HL-60 (cell line): ENCODE data around the gene P4HA1.

Experiments used
- CTCF ChIP-seq: IDR thresholded peaks from one replicate; pipeline ENCODE4 v1.5.1; 2011; ENCODE audit warnings: low read length, control low read depth, inconsistent platforms; ENCODE audit not compliant: insufficient read depth
- POLR2AphosphoS5 ChIP-seq: IDR thresholded peaks from 2 replicates; pipeline ENCODE4 v1.6.1; 2012; ENCODE audit warnings: low read depth
- SPI1 ChIP-seq: IDR thresholded peaks from 2 replicates; pipeline ENCODE4 v1.6.1; 2012; ENCODE audit warnings: low read depth, mild to moderate bottlenecking, borderline replicate concordance

DNA sequence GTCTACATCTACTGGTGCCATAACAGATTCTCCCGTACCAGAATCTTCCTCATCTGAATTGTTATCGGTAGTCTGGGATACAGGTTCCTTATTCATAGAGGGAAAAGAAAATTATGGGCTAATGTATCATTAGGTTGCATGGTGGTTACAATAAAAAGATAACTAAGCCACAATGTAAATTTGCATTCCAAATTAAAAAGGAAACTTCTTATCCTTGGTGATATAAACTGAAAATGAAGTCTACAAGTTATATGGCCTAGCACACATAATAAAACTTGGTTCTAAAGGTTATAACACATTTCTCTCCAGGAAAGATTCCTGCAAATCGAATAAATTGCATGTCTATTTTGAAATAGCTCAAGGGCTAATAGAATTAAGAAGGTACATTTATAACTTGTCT, 38.1 kb upstream of the P4HA1 start:
- TF ChIP-seq CTCF (no peak), POLR2AphosphoS5 (no peak), SPI1 (no peak)
